GM21717 (cell line): ENCODE data around the gene SAA1.
A peak's percentile ranks its signal among the peaks of the same experiment; 100 is the strongest.
"Not testable (repeated sequence)": the region's sequence is repeated elsewhere in the genome, so short reads cannot be mapped to it uniquely, and the experiment has no call there.

Source experiments
- ATAC-seq: cut with Tn5 transposase; IDR thresholded peaks from one replicate; pipeline ENCODE4 v1.9.1; 2021; ENCODE audit warnings: mild to moderate bottlenecking, moderate library complexity; ENCODE audit not compliant: unreplicated experiment

The SAA1 gene

GRCh38 chr11:18254781-18255361 is 11.2 kb upstream of the SAA1 start:
- ATAC-seq = no peak

- ATAC-seq = no peak
These were observed 6.8 kb upstream of the SAA1 start for GRCh38 chr11:18259259-18259658.

GRCh38 chr11:18261721-18262120 is 4.3 kb upstream of the SAA1 start:
- no peak for ATAC-seq

- ATAC-seq = not testable (repeated sequence)
These were observed 3.2 kb upstream of the SAA1 start for GRCh38 chr11:18262681-18263350.

GRCh38 chr11:18264035-18264434 is 2.0 kb upstream of the SAA1 start:
- ATAC-seq = peak; percentile 41

- no peak for ATAC-seq
These were observed 1.1 kb upstream of the SAA1 start for GRCh38 chr11:18264677-18265555.

GRCh38 chr11:18267335-18268133 is 1.5 kb downstream of the SAA1 start:
- ATAC-seq = peak; percentile 65

- ATAC-seq = not testable (repeated sequence)
These were observed 3.2 kb downstream of the SAA1 start for GRCh38 chr11:18269252-18269651.

GRCh38 chr11:18270102-18270501 is 4.0 kb downstream of the SAA1 start:
- no peak for ATAC-seq

- ATAC-seq = no peak
These were observed 5.1 kb downstream of the SAA1 start for GRCh38 chr11:18271206-18271605.

GRCh38 chr11:18277565-18278271 is 11.7 kb downstream of the SAA1 start:
- ATAC-seq = no peak

GRCh38 chr11:18280438-18281045 is 14.5 kb downstream of the SAA1 start:
- peak; percentile 79 for ATAC-seq

- ATAC-seq = no peak
These were observed 16.6 kb downstream of the SAA1 start for GRCh38 chr11:18282626-18283025.

- no peak for ATAC-seq
These were observed 19.8 kb downstream of the SAA1 start for GRCh38 chr11:18285841-18286240.

- no peak for ATAC-seq
These were observed 22.8 kb downstream of the SAA1 start for GRCh38 chr11:18288911-18289310.

GRCh38 chr11:18294862-18295261 is 28.8 kb downstream of the SAA1 start:
- no peak for ATAC-seq

GRCh38 chr11:18295316-18295715 is 29.3 kb downstream of the SAA1 start:
- no peak for ATAC-seq

- ATAC-seq = no peak
These were observed 33.7 kb downstream of the SAA1 start for GRCh38 chr11:18299721-18300120.

- ATAC-seq = no peak
These were observed 38.7 kb downstream of the SAA1 start for GRCh38 chr11:18304745-18305144.
